Dedifferentiated amniotic fluid mesenchymal stem cell (primary cell): ENCODE data around the gene PLEK2.
"Not testable (repeated sequence)": the region's sequence is repeated elsewhere in the genome, so short reads cannot be mapped to it uniquely, and the experiment has no call there.

ENCODE experiments used
- DNase-seq: peaks from one replicate; pipeline ENCODE4 v3.0.0-alpha.2; 2016; ENCODE audit errors: extremely low spot score

The PLEK2 gene, protein sequence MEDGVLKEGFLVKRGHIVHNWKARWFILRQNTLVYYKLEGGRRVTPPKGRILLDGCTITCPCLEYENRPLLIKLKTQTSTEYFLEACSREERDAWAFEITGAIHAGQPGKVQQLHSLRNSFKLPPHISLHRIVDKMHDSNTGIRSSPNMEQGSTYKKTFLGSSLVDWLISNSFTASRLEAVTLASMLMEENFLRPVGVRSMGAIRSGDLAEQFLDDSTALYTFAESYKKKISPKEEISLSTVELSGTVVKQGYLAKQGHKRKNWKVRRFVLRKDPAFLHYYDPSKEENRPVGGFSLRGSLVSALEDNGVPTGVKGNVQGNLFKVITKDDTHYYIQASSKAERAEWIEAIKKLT

GRCh38 chr14:67411820-67412421 is at the start of gene PLEK2:
TSS of gene PLEK2 (minus strand) at chr14:67412165. CDS start at chr14:67412059, 106 bp downstream.
- DNase-seq: no peak

DNA sequence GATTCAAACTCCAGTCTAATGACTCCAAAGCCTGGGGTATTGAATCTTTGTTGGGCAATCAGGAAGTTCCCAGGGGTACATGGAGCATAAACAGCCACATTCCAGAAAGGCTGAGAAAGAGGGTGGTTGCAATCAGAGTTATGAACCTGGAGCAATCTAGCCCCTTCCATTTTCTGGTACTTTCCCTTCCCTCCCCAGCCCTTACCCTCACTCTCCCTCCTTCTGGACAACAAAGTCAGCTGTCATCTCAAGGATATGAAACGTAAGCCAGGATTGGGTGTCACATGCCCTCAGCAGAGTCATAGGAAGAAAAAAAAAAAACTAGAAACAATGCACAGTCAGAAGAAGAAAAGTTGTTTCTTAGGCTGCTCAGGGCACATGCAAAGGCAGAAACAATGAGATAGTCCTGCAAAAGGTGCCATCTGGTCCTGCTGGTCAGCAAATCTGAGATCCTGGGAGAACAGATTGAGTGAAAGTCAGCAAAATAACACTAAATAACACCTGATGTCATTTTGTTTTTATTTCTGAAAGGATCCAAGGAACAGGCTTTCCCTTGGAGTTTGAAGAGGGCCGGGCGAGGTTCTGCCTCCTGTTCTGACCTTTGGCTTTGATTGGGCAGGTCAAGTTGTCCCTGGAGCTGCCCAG is 49.5 kb upstream of the PLEK2 start:
- no peak for DNase-seq

GRCh38 chr14:67459336-67459735 is 47.4 kb upstream of the PLEK2 start:
- no peak for DNase-seq

GRCh38 chr14:67457782-67458181 is 45.8 kb upstream of the PLEK2 start:
- DNase-seq: no peak

- DNase-seq: no peak
Measured at GRCh38 chr14:67456732-67457131, 44.8 kb upstream of the PLEK2 start.

GRCh38 chr14:67453575-67454300 is 41.8 kb upstream of the PLEK2 start:
- DNase-seq: no peak

- DNase-seq: not testable (repeated sequence)
Measured at GRCh38 chr14:67451667-67452066, 39.7 kb upstream of the PLEK2 start.

DNA sequence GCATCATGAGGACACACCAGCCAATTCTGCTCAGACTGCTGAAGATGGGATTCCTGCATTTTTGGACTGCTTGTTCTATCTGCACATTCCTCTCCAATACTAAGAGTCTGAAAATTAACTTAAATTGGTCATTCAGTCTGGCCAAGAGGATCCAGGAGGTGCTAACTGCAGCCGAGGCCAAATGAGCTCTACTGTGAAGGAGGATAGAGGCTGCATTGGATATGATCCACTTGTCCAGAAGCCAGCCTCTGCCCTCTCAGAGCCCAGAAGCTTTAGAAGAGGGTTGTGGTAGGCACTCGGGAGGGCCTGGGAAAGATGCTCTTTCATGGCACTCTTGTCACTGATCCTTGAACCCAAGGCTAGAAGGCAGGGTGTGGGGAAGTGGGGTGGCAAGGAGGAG is 37.1 kb upstream of the PLEK2 start:
- DNase-seq: no peak

GRCh38 chr14:67447033-67447381 is 35.0 kb upstream of the PLEK2 start:
- no peak for DNase-seq

DNA sequence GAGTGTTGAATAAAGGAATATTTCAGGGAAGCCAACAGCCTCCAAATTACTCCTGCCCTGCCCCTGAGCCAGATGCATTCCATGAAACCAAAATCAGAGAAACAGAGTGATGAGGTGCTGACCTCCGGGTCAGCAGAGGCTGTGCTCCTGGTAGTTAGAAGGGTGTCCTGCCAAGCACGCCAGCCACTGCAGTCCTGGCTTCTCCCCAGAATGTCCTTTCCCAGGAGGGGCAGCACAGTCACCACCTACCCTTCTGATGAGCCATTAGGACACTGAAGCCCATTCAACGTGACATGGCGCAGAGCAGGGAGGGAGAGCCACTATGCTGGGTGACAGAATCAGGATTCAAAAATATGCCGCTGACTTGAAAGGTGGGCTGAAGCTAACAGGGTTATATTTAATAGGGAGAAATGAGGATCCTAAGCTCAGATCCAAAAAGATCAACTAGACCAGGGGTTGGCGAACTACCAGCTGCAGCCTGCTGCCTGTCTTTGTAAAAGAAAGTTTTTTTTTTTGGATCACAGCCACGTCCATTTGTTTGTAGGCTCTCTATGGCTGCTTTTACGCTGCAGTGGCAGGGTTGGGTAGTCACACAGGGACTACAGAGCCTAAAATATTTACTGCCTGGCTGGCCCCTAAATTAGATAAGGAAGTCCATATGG is 34.5 kb upstream of the PLEK2 start:
- no peak for DNase-seq

DNA sequence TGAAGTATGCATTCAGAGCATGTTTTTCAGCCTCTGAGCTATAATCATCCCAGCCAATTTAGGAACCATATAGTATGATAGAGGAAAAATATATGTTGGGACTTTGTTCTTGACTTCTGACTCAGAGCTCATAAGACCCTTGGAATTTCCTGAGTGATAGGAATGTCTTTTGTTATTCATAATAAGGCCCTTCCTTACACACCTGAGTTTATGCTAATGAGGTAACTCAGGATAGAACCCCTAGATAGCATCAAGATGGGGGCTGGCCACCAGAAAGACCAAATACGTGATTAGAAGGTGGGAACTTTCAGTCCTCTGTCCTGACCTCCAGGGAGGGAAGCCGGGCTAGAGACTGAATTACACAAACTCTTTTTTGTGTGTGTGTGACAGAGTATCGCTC is 32.4 kb upstream of the PLEK2 start:
- no peak for DNase-seq

DNA sequence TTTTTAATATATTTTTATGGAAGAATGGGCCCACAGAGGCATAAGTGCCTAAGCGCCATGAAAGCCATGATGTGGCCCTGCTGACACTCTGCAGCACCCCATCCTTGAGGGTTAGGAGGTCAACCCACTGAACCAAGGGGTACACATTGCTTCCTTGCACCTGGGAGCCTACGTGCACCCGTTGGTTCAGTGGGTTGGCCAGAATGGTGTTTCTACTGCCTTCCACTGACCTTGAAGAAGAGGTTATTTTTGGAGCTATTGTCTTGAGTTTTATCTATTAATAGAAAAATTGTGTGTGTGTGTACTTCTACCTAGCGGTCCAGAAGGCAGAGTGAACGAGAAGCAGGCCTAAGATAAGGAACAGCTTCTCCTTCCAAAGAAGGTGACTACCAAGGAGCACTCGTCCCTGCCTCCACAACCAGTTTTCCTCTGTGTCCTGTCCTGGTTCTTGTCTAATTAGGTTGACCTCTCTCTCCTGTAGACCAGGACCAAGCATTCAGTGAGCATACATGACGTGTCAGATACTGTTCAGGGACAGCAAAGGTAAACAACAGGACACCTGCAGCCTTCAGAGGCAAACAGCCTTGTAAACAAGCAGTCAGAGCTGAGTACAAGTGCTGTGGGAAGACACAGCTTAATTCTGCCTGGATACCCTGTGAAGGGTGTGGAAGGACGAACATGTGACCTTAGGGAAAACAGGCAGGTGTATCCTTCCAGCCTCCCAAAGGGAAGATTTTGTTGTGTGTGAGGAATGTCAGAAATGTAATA is 30.4 kb upstream of the PLEK2 start:
- DNase-seq: no peak

GRCh38 chr14:67441672-67442071 is 29.7 kb upstream of the PLEK2 start:
- no peak for DNase-seq

GRCh38 chr14:67441256-67441655 is 29.3 kb upstream of the PLEK2 start:
- DNase-seq: no peak

DNA sequence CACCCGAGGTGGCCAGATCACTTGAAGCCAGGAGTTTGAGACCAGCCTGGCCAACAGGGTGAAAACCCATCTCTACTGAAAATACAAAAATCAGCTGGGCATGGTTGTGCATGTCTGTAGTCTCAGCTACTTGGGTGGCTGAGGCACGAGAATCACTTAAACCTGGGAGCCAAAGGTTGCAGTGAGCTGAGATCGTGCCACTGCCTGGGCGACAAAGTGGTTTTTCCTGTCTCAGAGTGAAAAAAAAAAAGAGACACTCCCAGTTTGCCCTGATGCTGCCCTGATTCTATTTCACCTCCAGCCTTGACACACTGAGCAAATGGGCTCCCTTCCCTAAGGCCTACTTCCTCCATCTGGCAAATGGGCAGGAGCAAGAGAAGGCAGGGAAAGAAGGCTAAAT is 28.5 kb upstream of the PLEK2 start:
- DNase-seq: no peak

GRCh38 chr14:67438969-67439368 is 27.0 kb upstream of the PLEK2 start:
- no peak for DNase-seq

- DNase-seq: no peak
Measured at GRCh38 chr14:67436006-67436866, 24.3 kb upstream of the PLEK2 start.

DNA sequence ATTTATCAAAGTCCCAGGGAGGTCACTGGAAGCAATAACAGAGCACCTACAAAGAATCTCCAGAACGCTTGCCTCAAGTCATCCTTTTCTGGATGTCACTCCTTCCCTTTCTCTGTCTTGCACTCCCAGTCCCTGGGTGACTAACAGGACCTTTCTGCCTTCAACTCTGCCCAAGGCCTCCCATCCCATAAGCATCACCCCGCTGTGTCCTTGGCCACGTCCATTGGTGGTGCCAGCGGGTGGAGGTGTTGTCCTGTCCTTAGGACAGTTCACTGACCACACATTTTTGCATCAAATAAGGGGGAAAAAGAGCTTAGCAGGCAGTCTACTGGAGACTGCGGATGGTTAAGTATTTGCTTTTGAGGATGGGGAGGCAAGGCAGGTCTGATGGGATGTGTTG is 23.6 kb upstream of the PLEK2 start:
- no peak for DNase-seq

- no peak for DNase-seq
Measured at GRCh38 chr14:67432050-67432564, 20.1 kb upstream of the PLEK2 start.
